Fibroblast of mammary gland (primary cell): Measurements from ENCODE around the gene KLF11.

Experiments used
- DNase-seq: peaks from one replicate; pipeline ENCODE4 v3.0.0-alpha.2; 2010; ENCODE audit warnings: low read depth
- H3K4me3 ChIP-seq: 2 replicates; pipeline ENCODE4 v1.5.1; 2011; ENCODE audit warnings: low read depth, mild to moderate bottlenecking, low read length, moderate library complexity; ENCODE audit not compliant: control insufficient read depth
- TF ChIP-seq, protein P1 (sequence below): conservative IDR thresholded peaks from 2 replicates; pipeline ENCODE4 v1.5.1; 2011; ENCODE audit warnings: low read depth, low read length, inconsistent platforms; ENCODE audit not compliant: control insufficient read depth, insufficient read depth

KLF11 gene

DNA sequence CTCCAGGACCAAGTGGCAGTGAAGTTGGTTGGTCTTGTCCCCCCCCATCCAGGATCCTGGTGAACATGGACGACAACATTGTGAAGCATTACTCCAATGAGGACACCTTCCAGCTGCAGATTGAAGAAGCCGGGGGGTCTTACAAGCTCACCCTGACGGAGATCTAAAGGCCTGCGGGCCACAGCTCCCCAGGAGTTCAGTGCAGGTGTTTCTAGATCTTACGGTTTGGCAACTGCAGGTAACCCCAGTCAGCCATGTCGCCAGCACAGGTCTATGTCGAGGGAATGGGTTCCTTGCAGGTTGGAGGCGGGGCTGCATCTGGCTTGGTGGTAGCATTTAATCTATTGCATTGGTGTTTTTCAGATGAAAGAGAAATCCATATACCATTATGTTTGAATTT lies 42.8 kb upstream of the KLF11 start:
- TF ChIP-seq, protein P1, sequence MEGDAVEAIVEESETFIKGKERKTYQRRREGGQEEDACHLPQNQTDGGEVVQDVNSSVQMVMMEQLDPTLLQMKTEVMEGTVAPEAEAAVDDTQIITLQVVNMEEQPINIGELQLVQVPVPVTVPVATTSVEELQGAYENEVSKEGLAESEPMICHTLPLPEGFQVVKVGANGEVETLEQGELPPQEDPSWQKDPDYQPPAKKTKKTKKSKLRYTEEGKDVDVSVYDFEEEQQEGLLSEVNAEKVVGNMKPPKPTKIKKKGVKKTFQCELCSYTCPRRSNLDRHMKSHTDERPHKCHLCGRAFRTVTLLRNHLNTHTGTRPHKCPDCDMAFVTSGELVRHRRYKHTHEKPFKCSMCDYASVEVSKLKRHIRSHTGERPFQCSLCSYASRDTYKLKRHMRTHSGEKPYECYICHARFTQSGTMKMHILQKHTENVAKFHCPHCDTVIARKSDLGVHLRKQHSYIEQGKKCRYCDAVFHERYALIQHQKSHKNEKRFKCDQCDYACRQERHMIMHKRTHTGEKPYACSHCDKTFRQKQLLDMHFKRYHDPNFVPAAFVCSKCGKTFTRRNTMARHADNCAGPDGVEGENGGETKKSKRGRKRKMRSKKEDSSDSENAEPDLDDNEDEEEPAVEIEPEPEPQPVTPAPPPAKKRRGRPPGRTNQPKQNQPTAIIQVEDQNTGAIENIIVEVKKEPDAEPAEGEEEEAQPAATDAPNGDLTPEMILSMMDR, result no peak
- no peak for DNase-seq
- H3K4me3 ChIP-seq, result no peak overlapping the region

DNA sequence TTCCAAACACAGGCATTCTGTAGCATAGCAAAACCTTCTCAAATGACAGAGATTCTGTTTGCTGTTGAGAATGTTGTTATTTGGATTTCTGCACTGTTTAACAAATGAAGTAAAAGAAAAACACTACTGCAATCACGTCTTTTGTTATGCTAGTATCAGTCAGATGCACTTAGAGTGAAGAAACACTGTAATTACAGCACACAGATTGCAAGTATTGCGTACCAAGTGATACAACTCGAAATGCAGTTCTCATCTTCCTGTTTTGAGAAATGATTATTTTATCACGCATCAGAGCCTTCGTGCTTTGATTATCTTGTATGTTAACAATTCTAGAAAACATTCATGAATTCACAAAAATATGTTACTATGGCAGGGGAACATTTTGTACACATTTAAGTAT lies 41.8 kb upstream of the KLF11 start:
- no peak for DNase-seq
- no peak overlapping the region for H3K4me3 ChIP-seq
- TF ChIP-seq, protein P1, result no peak

DNA sequence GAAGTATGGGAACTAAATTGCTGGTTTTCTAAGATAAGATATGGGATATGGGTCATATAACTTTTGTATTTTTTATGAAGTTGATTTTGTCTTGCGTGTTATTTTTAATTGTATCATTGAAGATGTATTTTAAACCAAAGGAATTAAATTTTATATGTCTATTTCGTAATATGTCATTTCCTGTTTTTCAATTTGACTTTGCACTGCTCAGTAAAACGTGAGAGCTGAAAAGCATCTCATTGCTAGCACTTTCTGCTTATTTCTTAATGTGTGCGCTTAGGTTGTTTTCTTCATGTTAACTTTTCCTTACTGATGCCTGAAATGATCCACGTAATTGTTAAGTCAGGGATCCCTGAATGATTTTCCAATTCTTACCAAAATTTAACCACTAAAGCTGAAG lies 41.2 kb upstream of the KLF11 start:
- DNase-seq, result no peak
- TF ChIP-seq, protein P1, result no peak
- H3K4me3 ChIP-seq, result no peak overlapping the region

DNA sequence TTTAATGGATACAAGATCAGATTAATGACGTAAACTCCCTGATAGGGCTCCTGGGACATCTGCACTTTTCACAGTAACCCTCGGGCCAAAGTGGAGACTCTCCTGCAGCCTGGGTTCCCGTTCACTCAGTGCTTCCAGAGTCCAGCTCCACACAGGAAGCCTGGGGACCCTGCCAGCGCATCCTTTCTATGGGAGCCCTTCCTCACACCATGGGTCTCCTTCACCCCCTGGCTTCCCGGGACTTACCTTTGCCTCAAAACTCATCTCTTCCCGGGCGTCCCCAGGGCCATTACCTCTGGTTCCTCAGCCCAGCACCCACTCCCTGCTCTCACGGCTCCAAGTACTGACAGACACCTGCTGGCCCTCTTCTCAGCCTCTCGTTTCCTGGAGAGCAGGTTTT lies 40.7 kb upstream of the KLF11 start:
- H3K4me3 ChIP-seq, result no peak overlapping the region
- DNase-seq, result no peak
- TF ChIP-seq, protein P1, result no peak

DNA sequence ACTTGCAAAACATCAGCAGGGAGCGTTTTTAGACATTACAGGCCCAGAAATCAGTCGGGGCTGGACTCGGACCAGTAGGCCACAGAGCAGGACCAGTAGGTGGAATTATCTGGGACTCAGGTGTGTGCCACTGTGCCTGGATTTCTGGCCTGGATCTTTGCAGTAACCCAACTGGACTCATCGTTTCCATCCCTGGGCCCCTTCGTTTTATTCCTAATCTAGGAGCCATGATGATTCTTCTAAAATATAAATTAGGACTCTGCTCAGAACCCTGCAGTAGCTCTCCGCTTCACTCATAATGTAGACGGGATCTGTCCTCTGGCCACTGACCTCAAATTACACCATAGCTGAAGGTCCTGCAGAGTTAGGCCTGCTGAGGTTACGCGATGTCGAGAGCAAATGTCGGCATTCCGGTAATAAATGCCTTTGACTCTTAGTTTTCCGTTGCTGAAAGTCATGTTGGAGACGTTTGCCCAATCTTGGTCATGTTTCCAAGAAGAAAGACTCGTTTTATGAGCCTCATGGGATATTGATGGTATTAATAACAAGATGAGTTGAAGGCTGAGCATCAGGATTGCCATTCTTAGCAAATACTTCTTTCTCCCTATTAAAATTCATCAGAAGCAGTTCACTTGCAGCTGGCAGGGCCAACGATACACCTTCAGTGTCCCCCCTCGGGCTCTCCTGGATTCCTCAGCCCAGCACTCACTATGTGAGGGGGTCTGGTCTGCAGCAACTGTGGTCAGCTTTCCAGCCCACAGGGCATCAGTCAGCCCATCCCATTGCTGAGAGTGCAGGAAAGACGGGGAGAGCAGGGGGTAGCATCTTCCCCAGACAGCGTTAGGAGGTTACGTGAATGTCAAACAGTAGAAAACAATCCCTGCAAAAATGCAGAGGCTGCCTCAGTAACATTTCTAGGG lies 39.9 kb upstream of the KLF11 start:
- no peak overlapping the region for H3K4me3 ChIP-seq
- TF ChIP-seq, protein P1, result no peak
- no peak for DNase-seq

DNA sequence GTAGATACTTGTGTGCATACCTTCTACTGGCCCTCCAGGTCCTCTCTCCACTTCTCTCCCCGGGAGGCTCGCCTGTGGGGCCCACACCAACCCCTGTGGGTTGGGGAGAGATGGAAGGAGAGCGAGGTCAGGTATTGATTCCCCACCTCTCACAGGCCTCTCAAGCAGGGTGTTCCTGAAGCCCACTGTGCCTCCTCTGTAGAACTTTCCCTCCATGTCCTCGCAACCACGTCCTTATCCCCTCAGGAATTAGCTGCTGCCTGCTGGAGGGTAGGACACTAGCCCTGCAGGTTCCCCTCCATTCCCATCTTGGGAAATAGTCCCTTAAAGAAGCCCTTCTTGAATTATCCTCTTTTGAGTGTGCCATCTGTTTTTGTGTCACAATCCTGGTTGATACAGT lies 38.9 kb upstream of the KLF11 start:
- no peak overlapping the region for H3K4me3 ChIP-seq
- TF ChIP-seq, protein P1, result no peak
- no peak for DNase-seq
